Measurements from ENCODE around the gene HOXC4. TPM values are rescaled to one million over a fixed set of nuclear protein-coding genes. Genes with fewer than 3 reads are reported as not detected.

Gene HOXC4
- 2.4 and 4.7 TPM in 2 replicates for total RNA-seq (2014; rRNA removed; shearing (Covaris generic))

GRCh38 chr12:54053751-54054741 is at the start of gene HOXC4:
Gene HOXC4 (plus strand): TSS chr12:54053835. CDS start chr12:54053923, 88 bp downstream.
- peak; percentile 78 for DNase-seq (ENCODE audit: low read depth)

- no peak for DNase-seq (ENCODE audit: low read depth)
Observed at GRCh38 chr12:54004063-54004840, 49.4 kb upstream of the HOXC4 start.

- DNase-seq (ENCODE audit: low read depth), result peak; percentile 68
Observed at GRCh38 chr12:54004841-54005530, 48.6 kb upstream of the HOXC4 start.

GRCh38 chr12:54005531-54005852 is 48.1 kb upstream of the HOXC4 start:
- DNase-seq (ENCODE audit: low read depth), result no peak

- DNase-seq (ENCODE audit: low read depth), result peak; percentile 91
Observed at GRCh38 chr12:54005853-54006558, 47.6 kb upstream of the HOXC4 start.

GRCh38 chr12:54006559-54007220 is 46.9 kb upstream of the HOXC4 start:
- no peak for DNase-seq (ENCODE audit: low read depth)

- DNase-seq (ENCODE audit: low read depth), result no peak
Observed at GRCh38 chr12:54007538-54008259, 45.9 kb upstream of the HOXC4 start.

- DNase-seq (ENCODE audit: low read depth), result no peak
Observed at GRCh38 chr12:54008260-54008552, 45.4 kb upstream of the HOXC4 start.

GRCh38 chr12:54009171-54010052 is 44.2 kb upstream of the HOXC4 start:
- peak; percentile 67 for DNase-seq (ENCODE audit: low read depth)

- no peak for DNase-seq (ENCODE audit: low read depth)
Observed at GRCh38 chr12:54010053-54010971, 43.3 kb upstream of the HOXC4 start.

- DNase-seq (ENCODE audit: low read depth), result no peak
Observed at GRCh38 chr12:54010972-54011664, 42.5 kb upstream of the HOXC4 start.

- DNase-seq (ENCODE audit: low read depth), result no peak
Observed at GRCh38 chr12:54011665-54012532, 41.7 kb upstream of the HOXC4 start.

- no peak for DNase-seq (ENCODE audit: low read depth)
Observed at GRCh38 chr12:54012631-54013409, 40.8 kb upstream of the HOXC4 start.

- DNase-seq (ENCODE audit: low read depth), result no peak
Observed at GRCh38 chr12:54014377-54015017, 39.1 kb upstream of the HOXC4 start.

Measured in Daoy (cell line).